ENCODE data around the gene FAM222A.

DNA sequence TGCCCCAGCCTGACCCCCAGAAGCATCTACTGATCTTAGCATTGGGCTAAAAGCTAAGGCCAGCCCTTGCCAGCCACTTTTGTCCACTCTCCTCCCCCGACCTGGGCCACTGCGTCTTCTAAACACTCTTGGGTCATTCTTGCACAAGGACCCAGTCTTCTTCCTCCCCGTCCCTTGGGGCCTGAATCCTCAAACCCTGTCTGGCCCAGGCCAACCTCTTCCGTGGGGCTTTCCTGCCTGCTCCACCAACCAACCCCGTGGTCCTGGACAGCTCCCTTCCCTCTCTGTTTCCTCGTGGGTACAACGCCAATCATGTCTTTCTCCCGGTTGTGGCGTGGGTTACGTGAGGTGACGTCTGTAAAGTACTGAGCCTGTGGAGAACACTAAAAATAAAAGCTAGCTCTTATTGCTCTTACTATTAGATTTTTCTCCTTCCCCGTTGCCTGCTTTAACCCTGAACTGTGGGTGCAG, 21.5 kb downstream of the FAM222A start:
- TF ChIP-seq, protein P1, sequence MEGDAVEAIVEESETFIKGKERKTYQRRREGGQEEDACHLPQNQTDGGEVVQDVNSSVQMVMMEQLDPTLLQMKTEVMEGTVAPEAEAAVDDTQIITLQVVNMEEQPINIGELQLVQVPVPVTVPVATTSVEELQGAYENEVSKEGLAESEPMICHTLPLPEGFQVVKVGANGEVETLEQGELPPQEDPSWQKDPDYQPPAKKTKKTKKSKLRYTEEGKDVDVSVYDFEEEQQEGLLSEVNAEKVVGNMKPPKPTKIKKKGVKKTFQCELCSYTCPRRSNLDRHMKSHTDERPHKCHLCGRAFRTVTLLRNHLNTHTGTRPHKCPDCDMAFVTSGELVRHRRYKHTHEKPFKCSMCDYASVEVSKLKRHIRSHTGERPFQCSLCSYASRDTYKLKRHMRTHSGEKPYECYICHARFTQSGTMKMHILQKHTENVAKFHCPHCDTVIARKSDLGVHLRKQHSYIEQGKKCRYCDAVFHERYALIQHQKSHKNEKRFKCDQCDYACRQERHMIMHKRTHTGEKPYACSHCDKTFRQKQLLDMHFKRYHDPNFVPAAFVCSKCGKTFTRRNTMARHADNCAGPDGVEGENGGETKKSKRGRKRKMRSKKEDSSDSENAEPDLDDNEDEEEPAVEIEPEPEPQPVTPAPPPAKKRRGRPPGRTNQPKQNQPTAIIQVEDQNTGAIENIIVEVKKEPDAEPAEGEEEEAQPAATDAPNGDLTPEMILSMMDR (IDR thresholded peaks at IDR 0.05; ENCODE audit: low read depth, low read length, poor library complexity, severe bottlenecking), result no peak
- no peak for TF ChIP-seq EZH2phosphoT487 (IDR thresholded peaks at IDR 0.05; ENCODE audit: borderline replicate concordance, low read length)
